Measurements from ENCODE around the gene CAPN8.

- TF ChIP-seq ZNF274 (IDR thresholded peaks at IDR 0.05; ENCODE audit: low read depth, low read length) = no peak
- no peak for TF ChIP-seq SUZ12 (IDR thresholded peaks at IDR 0.05; ENCODE audit: extremely low read depth, insufficient read depth, insufficient read length)
- no peak for TF ChIP-seq YY1 (IDR thresholded peaks at IDR 0.05; ENCODE audit: insufficient read depth, insufficient read length)
Observed at GRCh38 chr1:223539750-223540149, 125.8 kb downstream of the CAPN8 start.

All from NT2/D1 (cell line).